ENCODE measurements around the gene MLKL. TPM values are rescaled to one million over a fixed set of nuclear protein-coding genes. Genes with fewer than 3 reads are reported as not detected.
A peak's percentile ranks its signal among the peaks of the same experiment; 100 is the strongest.

The MLKL gene
- total RNA-seq (24.4 and 26.5 TPM in 2 replicates), polyA plus RNA-seq (7.2 and 8.1 TPM in 2 replicates), polyA minus RNA-seq (10.0 and 10.4 TPM in 2 replicates), Bru-seq, nascent RNA (percentile 67 among the genes with signal in this experiment), BruChase-seq, experiment 1, labeled RNA remaining after a 6-hour chase (percentile 66 among the genes with signal in this experiment), BruChase-seq, experiment 2, labeled RNA remaining after a 2-hour chase (percentile 72 among the genes with signal in this experiment)
- 13.4 and 13.9 TPM in 2 replicates for polyA plus RNA-seq (2011; cell fraction: cytosol; rRNA removed)
- 40.6 and 46.3 TPM in 2 replicates for polyA plus RNA-seq (2011; cell fraction: nucleus; rRNA removed)
- 15.3 and 29.8 TPM in 2 replicates for polyA plus RNA-seq (2012)
- 19.0 TPM for polyA minus RNA-seq (2011; cell fraction: cytosol; rRNA and poly(A)+ RNA removed)
- 9.8 and 13.6 TPM in 2 replicates for polyA minus RNA-seq (2011; cell fraction: nucleus; rRNA and poly(A)+ RNA removed)
- long read RNA-seq, transcript MLKL-202 (11 exons, 2,523 nt): major isoform, 32 of 49 reads
- long read RNA-seq, partial matches to known transcripts: 2 of 49 reads
- long read RNA-seq, other reads (novel, unspliced or antisense): 14 of 49 reads

GRCh38 chr16:74700438-74701225 lies at the start of gene MLKL:
Gene MLKL (minus strand): TSS chr16:74700862. CDS start chr16:74695757, 5,105 bp downstream.
- H3K4me1 ChIP-seq (ENCODE audit: control insufficient read depth, extremely low read depth, insufficient read depth, low read length): peaks cover 23% of the 10 kb centered on the region
- FAIRE-seq: peak; percentile 74
- H4K20me1 ChIP-seq (replicated peaks; ENCODE audit: control insufficient read depth, extremely low read depth, insufficient read depth, low read length): no peaks in the 10 kb centered on the region
- H3K4me2 ChIP-seq (ENCODE audit: insufficient read depth, low read length): peak within 1 kb of the TSS; percentile 83
- peaks cover 28% of the 10 kb centered on the region for H3K79me2 ChIP-seq (ENCODE audit: control insufficient read depth, insufficient read depth, low read length)
- intact Hi-C loops (cut with micrococcal nuclease) (loop anchor here (2.0 to 10.0 kb wide), 3 partner anchors 34 to 284 kb away; partner anchors contain the start of genes RFWD3 and WDR59), dilution Hi-C loops (cut with MboI; ENCODE audit: extremely low pct_ligation_motif_present, low sequenced_read_pairs) (no loop called here)
- no peaks in the 10 kb centered on the region for H3K9me1 ChIP-seq (replicated peaks; ENCODE audit: control insufficient read depth, extremely low read depth, insufficient read depth, low read length)
- ChIA-PET POLR2A (interaction anchor here (1.2 kb wide), 1 partner anchor 33 kb away, joined by 3 read pairs; no protein-coding TSS in a partner anchor), CTCF (interaction anchor here (0.7 to 4.6 kb wide), 10 partner anchors 8 to 391 kb away, joined by 3 to 41 read pairs (median 3); partner anchors contain the start of gene FA2H)
- DNase-seq (ENCODE audit: low read depth, low spot score): peak; percentile 69
- no peak for TF ChIP-seq JUN (IDR thresholded peaks at IDR 0.05; ENCODE audit: borderline replicate concordance, insufficient read depth, insufficient read length, low read depth)
- no peak for TF ChIP-seq GATA2 (IDR thresholded peaks at IDR 0.05; ENCODE audit: insufficient read depth, insufficient read length, low read depth, low read length)
- TF ChIP-seq, protein P1, sequence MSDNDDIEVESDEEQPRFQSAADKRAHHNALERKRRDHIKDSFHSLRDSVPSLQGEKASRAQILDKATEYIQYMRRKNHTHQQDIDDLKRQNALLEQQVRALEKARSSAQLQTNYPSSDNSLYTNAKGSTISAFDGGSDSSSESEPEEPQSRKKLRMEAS (IDR thresholded peaks at IDR 0.05; ENCODE audit: insufficient read depth, insufficient read length): no peak
- peak in 1 of 2 donors; percentile 15 for TF ChIP-seq CTCF (IDR thresholded peaks at IDR 0.05; ENCODE audit: extremely low read depth in 1 of 2, insufficient read depth in 1 of 2, low read depth in 1 of 2, low read length in 2 of 2)
- TF ChIP-seq FOS (IDR thresholded peaks at IDR 0.05; ENCODE audit: borderline replicate concordance, insufficient read depth, low read length): peak; percentile 61
- peak; percentile 20 for TF ChIP-seq POLR2AphosphoS5 (IDR thresholded peaks at IDR 0.05; ENCODE audit: insufficient read depth, low read depth, low read length)
- peak; percentile 75 for TF ChIP-seq POLR2A (IDR thresholded peaks at IDR 0.05; ENCODE audit: low read depth, low read length)
- TF ChIP-seq EZH2 (IDR thresholded peaks at IDR 0.05; ENCODE audit: borderline replicate concordance, low read depth, low read length, severe bottlenecking): no peak
- no peak for TF ChIP-seq MYC (IDR thresholded peaks at IDR 0.05; ENCODE audit: low read depth, low read length)
- H3K9me3 ChIP-seq (replicated peaks; ENCODE audit: control insufficient read depth, insufficient read depth, low read length): no peaks in the 10 kb centered on the region
- peak within 1 kb of the TSS; percentile 74 for H3K9ac ChIP-seq (replicated peaks; ENCODE audit: extremely low read depth, insufficient read depth, low read length)
- H3K27ac ChIP-seq (ENCODE audit: insufficient read depth, low read depth, low read length): peak within 1 kb of the TSS; percentile 82
- BruUV-seq (replicated peaks): TSS peak; percentile 4
- no peaks in the 10 kb centered on the region for H3K36me3 ChIP-seq (ENCODE audit: control insufficient read depth in 2 of 2, extremely low read depth in 1 of 2, insufficient read depth in 2 of 2, low read length in 2 of 2)
- peak within 1 kb of the TSS; percentile 59 to 85 (median 82) for H3K4me3 ChIP-seq (replicated peaks in 1 of 3; ENCODE audit: insufficient read depth in 1 of 3, low read depth in 1 of 3, low read length in 3 of 3)
- no peaks in the 10 kb centered on the region for H3K27me3 ChIP-seq (ENCODE audit: control insufficient read depth in 2 of 2, insufficient read depth in 2 of 2, low read length in 2 of 2)
- H2AFZ ChIP-seq (ENCODE audit: low read depth, low read length): peak within 1 kb of the TSS; percentile 79
